Measurements from ENCODE around the gene GAMT. TPM values are rescaled to one million over a fixed set of nuclear protein-coding genes. Genes with fewer than 3 reads are reported as not detected.

The GAMT gene
- total RNA-seq, 4 donors from 2014 or later, result 27.8 to 40.3 (median 34.0) TPM

DNA sequence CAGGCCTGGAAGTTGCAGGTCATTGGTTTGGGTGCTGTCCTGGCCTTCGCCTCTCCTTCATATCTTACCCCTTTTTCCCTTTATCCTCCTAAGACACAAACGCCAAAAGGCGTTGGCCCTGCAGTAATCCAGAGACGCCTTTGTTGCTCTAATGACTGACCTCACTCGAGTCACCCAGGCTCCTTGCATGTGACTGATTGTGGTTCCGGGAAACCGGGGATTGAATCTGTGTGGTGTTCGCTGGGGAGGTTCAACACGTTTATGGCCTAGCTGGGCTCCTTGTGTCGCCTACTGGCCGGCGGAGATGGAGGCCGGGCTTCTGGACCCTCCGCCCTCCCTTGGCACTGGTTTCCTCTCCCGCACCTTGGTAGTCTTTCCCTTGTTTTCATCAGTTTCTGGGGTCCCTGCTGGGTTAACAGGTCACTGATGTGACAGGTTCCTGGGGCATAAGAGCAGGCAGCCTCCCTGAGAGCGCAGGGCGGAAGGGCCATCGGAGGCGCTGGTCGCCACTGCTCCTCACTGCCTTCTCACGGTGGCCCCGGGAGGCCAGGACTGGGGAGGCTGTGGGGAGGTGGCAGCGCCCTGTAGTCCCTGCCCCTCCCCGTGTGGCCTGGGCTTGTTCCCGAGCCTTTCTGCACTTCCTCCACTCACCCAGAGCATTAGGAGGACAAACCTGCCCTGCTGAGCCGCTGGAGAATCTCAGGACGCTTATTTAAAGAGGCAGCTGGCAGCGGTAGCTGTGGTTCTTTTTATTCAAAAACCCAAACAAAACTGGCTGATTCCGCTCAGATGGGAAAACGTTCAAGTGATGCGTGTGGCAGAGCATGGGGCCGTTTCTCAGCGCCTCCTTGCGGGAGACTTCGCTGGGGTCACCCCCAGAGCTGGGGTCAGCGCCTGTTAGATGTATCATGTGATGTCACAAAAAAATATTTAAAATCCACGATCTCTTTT, 35.7 kb downstream of the GAMT start:
- Histone ChIP-seq H3K36me3 (peaks cover 63% of the 10 kb centered on the region), H3K4me3 (no peak overlapping the region), H3K27ac (peak overlapping the region; percentile 11), H3K27me3 (no peaks in the 10 kb centered on the region), H3K4me1 (peaks cover 18% of the 10 kb centered on the region), H3K9me3 (no peaks in the 10 kb centered on the region)
- 88% methylated on average over 29 of the region's 37 CpGs for WGBS
- DNase-seq (ENCODE audit: low spot score in 2 of 2), result no peak
- no peak for TF ChIP-seq EP300 (IDR thresholded peaks at IDR 0.05)
- TF ChIP-seq POLR2AphosphoS5 (IDR thresholded peaks at IDR 0.05), result no peak
- TF ChIP-seq, protein P1, sequence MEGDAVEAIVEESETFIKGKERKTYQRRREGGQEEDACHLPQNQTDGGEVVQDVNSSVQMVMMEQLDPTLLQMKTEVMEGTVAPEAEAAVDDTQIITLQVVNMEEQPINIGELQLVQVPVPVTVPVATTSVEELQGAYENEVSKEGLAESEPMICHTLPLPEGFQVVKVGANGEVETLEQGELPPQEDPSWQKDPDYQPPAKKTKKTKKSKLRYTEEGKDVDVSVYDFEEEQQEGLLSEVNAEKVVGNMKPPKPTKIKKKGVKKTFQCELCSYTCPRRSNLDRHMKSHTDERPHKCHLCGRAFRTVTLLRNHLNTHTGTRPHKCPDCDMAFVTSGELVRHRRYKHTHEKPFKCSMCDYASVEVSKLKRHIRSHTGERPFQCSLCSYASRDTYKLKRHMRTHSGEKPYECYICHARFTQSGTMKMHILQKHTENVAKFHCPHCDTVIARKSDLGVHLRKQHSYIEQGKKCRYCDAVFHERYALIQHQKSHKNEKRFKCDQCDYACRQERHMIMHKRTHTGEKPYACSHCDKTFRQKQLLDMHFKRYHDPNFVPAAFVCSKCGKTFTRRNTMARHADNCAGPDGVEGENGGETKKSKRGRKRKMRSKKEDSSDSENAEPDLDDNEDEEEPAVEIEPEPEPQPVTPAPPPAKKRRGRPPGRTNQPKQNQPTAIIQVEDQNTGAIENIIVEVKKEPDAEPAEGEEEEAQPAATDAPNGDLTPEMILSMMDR (IDR thresholded peaks at IDR 0.05), result no peak
- no peak for TF ChIP-seq POLR2A (IDR thresholded peaks at IDR 0.05)

DNA sequence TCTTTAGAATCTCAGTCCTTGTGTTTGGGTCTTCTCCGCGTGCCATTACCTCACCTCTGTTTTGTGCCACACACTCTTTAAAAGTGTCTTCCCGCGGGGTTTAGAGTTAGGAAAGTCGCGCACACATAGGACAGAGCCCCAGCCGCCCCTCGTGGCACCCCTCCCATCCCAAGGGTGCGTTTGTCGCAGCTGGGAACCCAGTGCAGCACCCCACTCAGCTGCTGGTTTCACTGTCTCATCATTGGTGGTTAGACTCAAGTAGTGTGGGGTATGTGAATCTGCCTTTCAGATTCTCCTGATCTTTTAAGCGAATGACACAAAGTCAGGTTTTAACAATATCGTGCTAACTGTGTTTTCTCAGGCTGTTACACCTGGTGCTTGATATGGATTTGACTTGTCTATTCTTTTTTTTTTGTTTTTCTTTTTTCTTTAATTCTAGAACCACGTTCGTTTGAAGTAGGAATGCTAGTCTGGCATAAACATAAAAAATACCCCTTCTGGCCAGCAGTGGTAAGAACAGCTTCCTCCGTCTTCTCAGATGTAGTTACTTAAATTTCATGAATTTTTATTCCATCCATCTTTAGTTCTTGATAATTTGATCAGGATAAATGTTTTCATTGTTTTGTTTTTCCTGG, 37.2 kb downstream of the GAMT start:
- Histone ChIP-seq H3K27ac (no peak overlapping the region), H3K4me1 (peaks cover 22% of the 10 kb centered on the region), H3K9me3 (no peaks in the 10 kb centered on the region), H3K4me3 (no peak overlapping the region), H3K36me3 (peaks cover 49% of the 10 kb centered on the region), H3K27me3 (no peaks in the 10 kb centered on the region)
- DNase-seq (ENCODE audit: low spot score in 2 of 2), result no peak
- TF ChIP-seq, protein P1 (IDR thresholded peaks at IDR 0.05), result no peak
- TF ChIP-seq POLR2AphosphoS5 (IDR thresholded peaks at IDR 0.05), result no peak
- no peak for TF ChIP-seq POLR2A (IDR thresholded peaks at IDR 0.05)
- TF ChIP-seq EP300 (IDR thresholded peaks at IDR 0.05), result no peak
- 85% methylated on average over 15 of the region's 15 CpGs for WGBS

DNA sequence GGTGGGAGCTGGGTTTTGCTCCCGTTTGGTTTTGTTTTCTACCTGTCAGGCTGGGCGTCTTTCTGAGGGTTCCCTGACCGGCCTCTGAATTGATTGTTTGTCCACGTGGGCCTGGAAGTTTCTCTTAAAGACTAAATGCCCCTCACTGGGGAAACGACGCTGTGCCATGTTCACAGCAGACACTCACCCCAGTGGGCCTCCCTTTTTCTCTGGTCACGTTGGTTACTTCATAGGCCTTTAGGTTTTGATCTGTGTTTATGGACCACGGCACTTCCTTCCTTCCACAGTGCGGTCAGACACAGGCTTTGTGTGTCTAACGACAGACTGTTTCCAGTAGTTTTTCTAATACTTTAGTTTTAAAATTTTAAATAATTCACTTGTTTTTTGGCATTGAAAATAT, 37.7 kb downstream of the GAMT start:
- no peak for TF ChIP-seq POLR2A (IDR thresholded peaks at IDR 0.05)
- TF ChIP-seq POLR2AphosphoS5 (IDR thresholded peaks at IDR 0.05), result no peak
- TF ChIP-seq EP300 (IDR thresholded peaks at IDR 0.05), result no peak
- TF ChIP-seq, protein P1 (IDR thresholded peaks at IDR 0.05), result no peak
- no peak for DNase-seq (ENCODE audit: low spot score in 2 of 2)
- Histone ChIP-seq H3K36me3 (peaks cover 48% of the 10 kb centered on the region), H3K4me1 (peaks cover 22% of the 10 kb centered on the region), H3K4me3 (no peak overlapping the region), H3K9me3 (no peaks in the 10 kb centered on the region), H3K27ac (no peak overlapping the region), H3K27me3 (no peaks in the 10 kb centered on the region)
- 80% methylated on average over 10 of the region's 10 CpGs for WGBS

DNA sequence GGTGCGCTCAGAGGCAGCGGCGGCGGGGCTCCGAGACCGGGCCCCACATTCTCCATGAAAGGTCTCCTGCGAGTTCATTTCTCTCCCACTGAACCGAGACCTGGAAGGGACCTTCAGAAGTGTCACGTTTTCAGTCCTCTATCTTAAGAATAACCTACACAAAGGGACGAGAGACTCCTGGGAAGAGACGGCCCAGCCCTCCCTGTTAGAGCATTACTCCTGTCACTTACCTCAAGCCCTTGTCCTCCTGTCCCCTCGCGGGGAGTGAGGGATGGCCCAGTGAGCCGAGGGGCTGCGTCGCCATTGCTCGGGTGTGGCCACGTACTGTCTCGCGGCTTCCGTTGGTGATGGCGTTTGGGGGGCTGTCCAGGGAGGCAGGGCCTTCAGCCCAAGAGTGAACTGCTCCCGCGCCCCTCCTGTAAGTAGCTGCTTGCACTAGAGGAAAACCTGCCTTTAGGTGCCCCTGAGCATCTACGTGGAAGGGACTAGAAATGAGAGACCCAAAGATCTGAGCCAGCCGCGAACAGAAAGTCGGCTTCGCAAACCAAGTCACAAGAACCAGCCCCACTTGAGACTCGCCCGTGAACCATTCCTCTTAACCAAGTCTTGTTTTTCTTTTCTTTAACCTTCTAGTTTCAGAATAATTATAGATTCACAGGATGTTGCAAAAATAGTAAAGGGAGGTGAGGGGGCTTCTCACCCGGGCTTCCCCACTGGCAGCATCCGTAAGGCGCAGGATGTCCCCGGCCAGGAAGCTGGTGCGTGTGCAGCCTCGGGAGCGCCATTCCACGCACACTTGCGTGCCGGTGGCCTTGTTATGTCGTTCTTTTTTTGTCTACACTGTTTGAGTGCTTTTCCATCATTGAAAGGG, 38.7 kb downstream of the GAMT start:
- Histone ChIP-seq H3K27me3 (no peaks in the 10 kb centered on the region), H3K27ac (no peak overlapping the region), H3K4me1 (peaks cover 22% of the 10 kb centered on the region), H3K9me3 (no peaks in the 10 kb centered on the region), H3K36me3 (peaks cover 46% of the 10 kb centered on the region), H3K4me3 (no peak overlapping the region)
- WGBS, result 93% methylated on average over 42 of the region's 42 CpGs
- TF ChIP-seq EP300 (IDR thresholded peaks at IDR 0.05), result no peak
- no peak for DNase-seq (ENCODE audit: low spot score in 2 of 2)

DNA sequence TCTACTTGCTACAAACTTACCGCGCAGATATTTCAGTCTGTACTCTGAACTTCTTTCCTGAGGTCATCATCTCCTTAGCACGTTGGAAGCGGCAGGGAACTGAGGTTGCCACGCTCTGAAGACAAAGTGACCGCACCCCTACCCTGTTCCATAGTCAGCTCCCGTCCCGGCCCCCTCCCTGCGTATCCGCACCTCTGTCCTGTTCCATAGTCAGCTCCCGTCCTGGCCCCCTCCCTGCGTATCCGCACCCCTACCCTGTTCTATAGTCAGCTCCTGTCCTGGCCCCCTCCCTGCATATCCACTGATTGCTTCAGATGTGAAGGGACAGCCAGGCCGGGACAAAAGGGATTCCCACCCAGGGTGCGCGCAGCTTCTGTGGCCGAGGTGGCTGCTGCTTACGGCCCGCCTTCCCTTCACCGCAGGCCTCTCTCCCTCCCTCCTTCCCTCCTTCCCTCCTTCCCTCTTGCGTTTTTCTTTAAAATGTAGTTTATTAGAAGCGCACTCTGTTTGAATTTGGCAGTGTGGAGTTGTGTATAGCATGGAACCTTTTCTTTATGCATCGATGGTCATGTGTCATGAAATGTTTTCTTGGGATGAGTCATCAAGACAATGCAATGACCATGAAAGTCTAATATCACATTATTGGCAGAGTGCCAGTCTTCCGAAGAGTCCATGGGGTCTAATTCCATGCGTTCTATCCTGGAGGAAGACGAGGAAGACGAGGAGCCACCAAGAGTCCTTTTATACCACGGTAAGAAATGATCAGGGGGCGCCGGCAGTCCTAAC, 39.5 kb downstream of the GAMT start:
- Histone ChIP-seq H3K27ac (peak overlapping the region; percentile 59), H3K9me3 (no peaks in the 10 kb centered on the region)
- 63% methylated on average over 30 of the region's 30 CpGs for WGBS

More for the DNA sequence above, 39.5 kb downstream of the GAMT start:
- no peak for DNase-seq (ENCODE audit: low spot score in 2 of 2)
- H3K36me3 ChIP-seq, result peaks cover 40% of the 10 kb centered on the region
- H3K4me3 ChIP-seq, result peak overlapping the region; percentile 33
- TF ChIP-seq EP300 (IDR thresholded peaks at IDR 0.05) (no peak), POLR2A (IDR thresholded peaks at IDR 0.05) (no peak), POLR2AphosphoS5 (IDR thresholded peaks at IDR 0.05) (no peak)
- TF ChIP-seq, protein P1 (IDR thresholded peaks at IDR 0.05), result no peak
- no peaks in the 10 kb centered on the region for H3K27me3 ChIP-seq
- peaks cover 24% of the 10 kb centered on the region for H3K4me1 ChIP-seq
